GM18502 (cell line): ENCODE data around the gene CCDC191.

Source experiments
- ATAC-seq: cut with Tn5 transposase; IDR thresholded peaks from one replicate; pipeline ENCODE4 v1.9.1; 2021; ENCODE audit warnings: mild to moderate bottlenecking; ENCODE audit not compliant: unreplicated experiment, poor library complexity

Gene CCDC191

DNA sequence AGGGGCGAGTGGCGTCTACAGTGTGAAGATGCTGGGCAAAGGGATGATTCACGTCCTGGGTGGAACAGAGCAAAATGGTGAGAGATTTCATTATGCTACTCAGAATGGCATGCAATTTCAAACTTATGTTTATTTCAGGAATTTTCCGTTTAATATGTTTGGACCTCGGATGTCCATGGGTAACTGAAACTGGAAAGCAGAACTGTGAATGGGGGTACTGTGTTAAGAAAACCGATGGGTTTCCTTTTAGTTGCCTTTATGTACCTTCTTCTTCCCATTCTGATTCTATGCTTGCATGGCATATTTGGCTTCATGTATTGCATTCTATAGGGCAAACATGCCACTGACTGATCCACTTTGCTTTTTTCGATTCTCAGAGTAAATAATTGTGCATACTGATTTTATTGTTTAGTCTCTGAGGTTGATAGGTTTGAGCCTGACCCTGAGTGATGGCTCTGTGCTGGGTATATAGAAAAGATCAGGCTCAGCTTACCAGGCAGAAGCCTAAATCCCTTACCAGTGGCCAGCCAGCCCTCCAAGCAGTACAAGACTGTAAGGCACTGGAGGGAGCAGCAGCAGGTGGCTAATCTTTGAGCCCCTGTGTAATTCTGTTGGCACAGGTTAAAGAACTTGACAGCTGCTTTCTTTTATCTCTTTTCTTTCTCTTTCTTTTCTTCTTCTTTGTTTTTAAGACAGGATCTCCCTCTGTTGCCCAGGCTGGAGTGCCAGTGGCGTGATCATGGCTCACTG, 4.8 kb upstream of the CCDC191 start:
- no peak for ATAC-seq

DNA sequence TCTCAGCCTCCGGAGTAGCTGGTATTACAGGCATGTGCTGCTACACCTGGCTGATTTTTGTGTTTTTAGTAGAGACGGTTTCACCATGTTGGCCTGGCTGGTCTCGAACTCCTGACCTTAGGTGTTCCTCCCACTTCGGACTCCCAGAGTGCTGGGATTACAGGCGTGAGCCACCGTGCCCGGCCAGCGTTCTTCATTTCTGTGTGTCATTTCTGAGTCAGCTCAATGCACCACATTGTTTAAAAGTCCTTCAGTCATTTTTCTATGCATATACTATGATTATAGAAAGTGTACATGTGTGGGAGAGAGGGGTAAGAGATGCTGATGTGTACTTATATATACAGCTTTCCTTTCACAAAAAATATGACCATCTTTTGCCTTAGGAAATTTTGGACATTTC, 2.3 kb upstream of the CCDC191 start:
- ATAC-seq, result no peak

DNA sequence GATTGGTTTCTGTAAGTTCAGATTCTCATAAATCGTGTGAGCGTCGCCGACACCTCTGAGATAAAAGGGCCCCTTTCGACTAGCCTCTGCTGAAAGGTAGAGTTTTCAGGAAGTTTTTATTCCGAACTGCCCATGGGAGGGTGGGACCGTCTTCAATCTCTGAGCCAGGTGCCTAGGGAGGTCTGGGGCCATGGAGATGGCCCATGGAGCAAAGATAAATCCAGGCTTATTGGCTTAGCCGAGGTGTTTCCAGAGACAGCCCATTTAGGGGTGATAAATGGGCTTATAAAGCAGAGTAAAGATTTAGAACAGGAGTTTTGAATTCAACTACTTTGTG, 653 bp upstream of the CCDC191 start:
- ATAC-seq, result peak; percentile 18

DNA sequence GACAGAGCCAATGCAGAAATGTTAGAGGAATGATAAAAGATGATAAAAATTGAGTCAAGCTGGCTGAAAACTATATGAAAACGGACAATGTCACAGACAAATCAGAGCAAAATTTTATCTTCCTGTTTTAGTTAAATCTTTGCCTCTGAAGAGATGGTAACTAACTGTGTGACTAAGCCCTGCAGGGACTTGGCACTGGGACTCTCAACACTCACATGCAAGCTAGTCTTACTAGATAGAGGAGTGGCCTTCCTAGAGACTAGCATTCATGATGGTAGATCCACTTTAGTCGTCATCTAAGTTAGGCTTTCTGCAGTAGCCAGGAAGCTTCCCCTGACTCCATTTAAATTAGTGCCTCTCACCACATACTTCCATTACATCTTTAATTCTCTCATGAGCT, 4.1 kb downstream of the CCDC191 start:
- no peak for ATAC-seq

DNA sequence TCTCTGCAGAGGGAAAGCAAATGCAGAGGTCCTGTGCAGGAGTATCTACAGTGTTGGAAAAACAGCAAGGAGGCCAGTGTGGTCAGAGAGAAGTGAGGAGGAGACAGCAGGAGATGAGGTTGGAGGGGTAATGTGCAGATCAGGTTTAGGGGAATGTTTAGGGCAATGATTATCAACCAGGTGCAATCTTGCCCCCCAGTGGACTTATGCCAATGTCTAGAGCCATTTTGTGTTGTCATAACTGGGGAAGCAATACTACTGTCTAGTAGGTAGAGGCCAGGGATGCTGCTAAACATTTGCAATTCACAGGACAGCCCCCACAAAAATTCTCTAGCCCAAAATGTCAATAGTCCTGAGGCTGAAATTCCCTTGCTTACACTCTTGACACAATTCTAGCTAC, 13.1 kb downstream of the CCDC191 start:
- no peak for ATAC-seq

DNA sequence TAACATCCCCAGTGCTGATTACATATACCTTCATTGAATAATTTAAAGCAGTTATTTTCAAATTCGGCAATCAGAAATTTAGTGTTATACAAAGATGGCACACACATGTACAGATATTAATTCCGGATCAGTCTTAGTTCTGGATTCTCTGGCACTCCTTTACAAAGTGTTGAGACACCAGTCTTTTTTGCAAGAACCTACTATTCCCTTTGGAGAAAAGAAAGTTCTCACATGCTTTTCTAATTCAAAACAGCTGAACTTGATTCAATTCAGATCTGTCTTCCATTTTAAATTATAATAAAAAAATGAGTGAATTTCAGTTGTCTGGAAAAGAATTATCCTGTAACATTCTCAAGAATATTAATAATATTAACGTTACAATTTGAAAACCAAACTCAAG, 20.4 kb downstream of the CCDC191 start:
- no peak for ATAC-seq

DNA sequence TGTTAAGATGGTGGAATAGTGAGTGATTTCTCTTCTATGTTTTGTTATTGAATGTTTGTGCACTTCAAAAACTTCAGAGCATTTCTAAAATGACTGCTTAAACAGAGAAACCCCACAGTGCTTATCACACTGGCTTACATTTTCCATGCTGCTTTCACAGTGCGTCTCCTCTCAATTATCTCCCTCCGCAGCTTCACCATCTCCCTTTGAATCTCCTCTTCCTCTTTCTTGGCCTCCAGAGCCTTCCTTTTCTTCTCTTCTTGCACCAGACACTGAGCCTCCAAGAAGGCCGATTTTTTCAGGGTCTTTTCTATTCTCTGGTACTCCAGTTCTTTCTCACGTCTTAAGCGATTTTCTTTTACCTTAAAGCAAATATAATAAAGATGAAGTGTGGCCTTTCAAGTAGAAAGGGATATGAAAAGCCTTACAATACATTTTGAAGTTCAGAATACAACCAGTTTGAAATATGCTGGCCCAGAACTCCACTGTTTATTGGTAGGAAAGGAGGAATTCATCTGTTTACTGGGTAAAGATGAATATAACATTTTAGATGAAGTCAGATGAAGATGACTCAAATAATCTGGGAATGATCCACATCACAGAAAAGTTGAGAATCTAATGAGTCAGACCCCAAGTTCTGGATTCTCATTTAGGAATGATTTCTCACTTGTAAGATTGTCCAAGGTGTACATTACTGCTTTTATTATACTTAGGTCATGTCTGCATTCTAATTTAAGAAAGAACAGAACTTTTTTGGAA, 21.4 kb downstream of the CCDC191 start:
- ATAC-seq, result no peak

DNA sequence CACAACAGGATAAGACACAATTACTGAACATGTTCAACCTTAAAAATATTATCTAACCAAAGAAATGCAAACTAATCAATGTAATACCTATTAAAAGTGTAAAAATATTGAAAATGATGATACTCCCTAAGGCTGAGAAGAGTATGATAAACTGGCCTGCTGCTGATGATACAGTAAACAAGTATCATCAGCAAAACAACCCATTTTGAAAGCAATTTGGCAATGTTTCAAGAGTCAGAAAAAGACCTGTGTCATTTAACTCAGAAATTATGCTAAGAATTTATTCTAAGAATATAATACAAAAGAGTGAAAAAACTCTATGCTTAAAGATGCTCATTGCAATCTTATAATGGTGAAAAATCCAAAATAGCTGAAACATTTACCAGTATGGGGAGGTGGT, 22.1 kb downstream of the CCDC191 start:
- no peak for ATAC-seq

DNA sequence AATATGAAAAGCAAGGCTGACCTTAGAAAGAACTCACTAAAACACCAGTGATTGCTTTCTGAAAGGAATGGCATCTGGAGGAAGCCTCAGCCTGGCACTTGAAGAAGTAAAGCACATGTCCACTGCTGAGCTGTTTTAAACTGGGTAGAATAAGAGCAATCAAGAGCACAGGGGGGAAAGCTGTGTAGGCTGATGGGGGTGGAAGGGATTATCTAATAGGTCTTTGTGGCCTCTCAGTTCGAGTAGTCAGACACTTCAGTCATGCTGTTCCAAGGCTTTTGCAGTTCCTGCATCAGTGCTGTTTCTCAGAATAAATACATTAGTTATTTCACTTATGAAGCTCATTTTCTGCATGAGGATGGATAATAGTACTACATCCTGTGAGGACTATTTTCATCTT, 22.6 kb downstream of the CCDC191 start:
- ATAC-seq, result no peak

DNA sequence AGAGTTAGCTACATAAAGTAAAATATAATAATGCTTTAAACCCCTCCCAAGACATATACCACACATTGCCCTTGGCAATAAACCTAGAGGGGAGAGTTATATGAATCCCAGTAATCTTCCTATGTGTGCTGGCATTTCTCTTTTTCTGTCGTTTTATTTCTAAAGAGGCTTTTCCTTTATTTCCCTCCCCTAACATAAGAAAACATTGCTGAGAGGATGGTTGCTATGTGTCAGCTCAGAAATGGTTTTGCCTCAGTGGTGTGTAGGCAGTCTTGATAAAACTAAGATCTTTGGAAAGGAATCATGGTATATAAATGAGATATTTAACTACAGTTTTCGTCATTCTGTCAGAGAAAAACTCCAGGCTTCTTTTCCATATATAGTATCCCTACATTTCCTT, 30.0 kb downstream of the CCDC191 start:
- ATAC-seq, result no peak

DNA sequence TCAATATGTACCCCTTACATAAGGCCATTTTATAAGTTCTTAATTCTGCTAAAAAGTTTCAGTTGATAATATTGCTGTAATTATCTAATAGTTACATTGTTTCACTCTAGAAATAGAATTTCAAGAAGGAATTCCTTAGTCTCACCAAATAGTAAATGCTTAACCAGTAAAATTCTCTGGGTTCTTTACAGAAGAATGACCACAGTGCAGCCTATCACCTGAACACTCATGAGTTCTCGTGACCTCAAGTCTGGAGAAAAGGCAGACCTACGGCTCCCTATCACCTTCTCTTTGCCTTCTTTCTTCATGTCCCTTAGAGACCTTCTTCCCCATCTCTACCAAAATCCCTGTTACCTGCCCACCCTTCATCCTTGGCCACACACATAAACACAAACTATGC, 30.9 kb downstream of the CCDC191 start:
- ATAC-seq, result no peak

DNA sequence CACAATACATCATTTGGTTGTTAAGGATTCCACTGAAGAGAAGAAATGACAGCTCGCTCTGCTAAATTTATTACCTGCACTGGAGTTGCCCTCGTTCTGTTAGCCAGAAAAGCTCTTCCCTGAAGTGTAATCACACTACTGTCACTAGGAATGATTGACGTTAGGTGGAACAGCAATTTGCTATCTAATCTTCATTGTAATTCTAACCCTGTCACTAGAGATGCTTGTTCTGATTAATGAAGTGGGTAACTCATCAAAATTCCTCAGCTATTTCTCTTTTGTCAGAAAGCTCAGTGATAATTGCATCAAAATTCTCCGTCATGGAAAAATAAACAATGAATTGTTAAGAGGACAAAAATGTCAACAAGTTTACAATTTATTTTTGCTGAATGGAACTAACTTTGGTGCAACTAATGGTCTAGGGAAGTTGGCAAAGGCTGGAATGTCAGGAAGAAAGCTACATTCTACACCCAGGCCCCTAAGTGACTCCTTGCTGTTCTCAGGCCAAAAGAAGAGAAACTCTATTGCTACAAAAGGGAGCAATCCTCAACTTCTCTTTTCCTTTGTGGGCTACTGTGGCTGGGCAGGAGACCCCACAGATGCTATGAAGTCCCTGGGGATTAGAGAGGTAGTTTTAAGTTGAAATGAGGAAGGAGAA, 34.1 kb downstream of the CCDC191 start:
- no peak for ATAC-seq

DNA sequence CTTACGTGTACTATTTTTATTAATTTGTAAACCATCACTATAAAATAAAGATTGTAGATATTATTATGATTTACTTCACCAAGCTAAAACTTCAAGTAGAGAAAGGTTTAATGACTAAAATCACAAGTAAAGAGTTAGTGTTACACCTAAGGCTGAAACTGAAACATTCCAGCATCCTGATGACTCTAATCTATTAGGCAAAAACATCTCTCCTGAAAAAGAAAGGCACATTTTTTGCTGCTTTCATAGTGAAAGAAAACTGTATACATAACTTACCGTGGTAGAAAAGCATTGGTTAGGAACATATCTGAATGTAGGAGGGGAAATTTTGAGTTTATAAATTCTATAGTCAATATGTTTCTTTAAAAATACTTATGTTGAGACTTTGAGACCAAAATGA, 35.4 kb downstream of the CCDC191 start:
- ATAC-seq, result no peak

DNA sequence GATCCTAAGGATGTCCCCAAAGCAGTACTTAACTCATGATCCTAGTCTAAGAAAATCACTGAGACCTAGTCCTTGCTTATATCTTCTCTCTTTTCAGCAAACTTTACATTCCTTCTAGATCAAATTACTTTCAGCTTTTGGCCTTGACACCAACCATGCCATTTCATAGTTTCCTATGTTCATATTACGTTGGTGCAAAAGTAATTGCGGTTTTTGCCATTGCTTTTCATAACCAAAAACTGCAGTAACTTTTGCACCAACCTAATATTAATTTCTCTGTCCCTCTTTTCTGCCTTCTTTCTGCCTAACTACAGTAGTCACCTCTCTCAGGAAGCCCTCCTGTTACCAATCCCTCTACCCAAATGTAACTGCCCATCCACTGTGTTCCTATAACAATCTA, 36.8 kb downstream of the CCDC191 start:
- ATAC-seq, result no peak

DNA sequence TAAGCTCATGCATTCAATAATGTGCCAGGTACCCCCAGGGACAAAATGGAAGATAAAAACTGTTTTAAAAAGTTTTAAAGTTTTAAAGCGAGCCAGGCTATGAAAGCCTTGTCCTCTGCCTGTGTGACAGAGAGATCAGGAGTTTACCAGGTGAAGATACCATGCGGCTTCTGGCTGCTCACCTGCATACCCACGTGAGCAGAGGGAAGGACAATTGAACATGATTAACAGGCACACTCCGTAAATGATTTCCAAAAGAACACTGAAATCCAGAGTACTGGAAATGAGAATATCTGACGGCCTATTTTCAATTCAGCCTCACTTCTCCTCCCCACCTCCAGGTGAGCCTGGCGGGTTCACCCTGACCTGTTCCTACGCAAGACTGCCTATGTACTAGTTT, 42.1 kb downstream of the CCDC191 start:
- ATAC-seq, result no peak

DNA sequence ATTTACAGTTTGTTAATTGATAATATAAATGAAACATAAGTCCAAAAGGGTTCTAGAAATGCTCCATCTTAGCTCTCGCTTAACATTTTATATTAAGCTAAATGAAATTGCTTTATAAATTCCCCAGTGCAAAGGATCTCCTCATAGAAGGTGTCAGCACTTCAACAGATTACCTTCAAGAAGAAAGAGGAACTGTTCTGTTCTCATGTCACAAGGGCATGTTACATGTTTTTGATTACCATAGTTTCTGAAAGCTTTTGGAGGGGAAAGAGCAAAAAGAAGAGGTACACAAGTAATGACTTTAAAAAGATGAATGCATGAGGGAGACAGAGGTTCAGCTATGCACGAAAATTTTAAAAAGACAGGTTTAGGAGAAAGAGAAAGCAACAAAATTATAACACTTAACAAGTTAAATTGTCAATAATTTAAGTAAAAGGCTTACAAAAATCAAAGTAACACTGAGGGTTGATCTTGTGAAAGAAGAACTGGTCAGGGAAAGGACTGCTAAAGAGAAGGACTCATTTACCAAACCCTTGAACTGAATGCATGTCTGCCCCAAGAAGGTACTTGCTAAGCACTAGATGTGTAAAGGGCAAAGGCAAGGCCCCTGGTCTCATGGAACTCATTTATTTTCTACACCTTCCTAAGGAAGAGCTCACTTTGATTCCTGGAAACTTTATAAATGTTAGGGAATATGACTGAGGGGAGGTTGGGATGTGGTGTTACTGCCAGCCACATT, 45.1 kb downstream of the CCDC191 start:
- peak; percentile 87 for ATAC-seq

DNA sequence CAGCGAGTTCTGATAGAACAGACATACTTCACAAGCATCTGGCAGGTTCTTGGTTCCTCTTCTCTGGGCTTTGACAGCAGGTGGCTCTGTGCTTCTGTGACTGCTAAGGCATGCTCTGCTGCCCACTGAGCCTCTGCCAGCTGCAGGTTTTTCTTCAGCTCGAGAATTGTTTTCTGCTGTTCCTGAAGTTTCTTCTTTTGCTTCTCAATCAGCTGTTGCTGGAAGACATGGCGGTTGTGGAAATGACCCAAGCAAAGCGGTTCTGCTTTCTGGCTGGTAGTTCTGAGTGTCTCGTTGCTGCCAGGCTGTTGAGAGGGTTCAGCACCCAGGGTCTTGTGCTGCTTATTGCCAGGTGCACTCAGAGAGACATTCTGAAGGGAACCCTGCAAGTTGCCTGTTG, 50.8 kb downstream of the CCDC191 start:
- ATAC-seq, result peak; percentile 98

DNA sequence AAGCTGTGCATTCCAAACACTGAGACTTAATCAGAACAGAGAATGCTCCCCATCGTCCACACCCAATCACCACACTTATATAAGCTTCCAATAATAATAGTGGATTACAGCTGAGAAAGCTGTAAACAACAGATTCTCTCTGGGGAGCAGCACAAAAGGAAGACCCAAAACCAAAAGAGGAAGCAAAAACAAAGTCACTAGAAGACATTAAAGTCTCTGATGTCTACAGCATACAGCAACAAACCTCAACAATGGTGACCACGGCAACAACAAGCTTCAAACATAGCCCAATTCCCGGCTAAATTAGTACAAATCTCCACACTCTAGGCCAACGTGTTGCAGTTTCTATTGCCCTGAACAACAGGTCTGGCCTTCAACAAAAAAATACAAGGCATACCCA, 70.8 kb downstream of the CCDC191 start:
- peak; percentile 69 for ATAC-seq

DNA sequence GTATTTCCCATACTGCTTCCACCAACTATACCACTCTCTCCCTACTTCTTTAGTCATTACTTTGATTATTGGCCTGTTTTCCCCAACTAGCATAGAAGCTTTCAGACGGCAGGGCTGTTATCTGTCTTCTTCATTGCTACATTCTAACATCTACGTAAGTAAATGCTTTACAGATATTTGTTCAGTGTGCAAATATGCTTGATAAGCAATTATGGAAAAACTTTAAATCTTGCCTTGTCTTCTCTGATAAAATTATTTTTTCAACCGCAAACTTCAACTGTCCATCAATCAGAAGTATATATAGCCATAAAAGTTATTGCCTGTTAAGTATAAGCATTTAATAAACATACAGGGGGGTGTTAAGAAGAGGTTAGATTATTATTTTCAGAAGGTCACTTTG, 72.8 kb downstream of the CCDC191 start:
- ATAC-seq, result no peak

DNA sequence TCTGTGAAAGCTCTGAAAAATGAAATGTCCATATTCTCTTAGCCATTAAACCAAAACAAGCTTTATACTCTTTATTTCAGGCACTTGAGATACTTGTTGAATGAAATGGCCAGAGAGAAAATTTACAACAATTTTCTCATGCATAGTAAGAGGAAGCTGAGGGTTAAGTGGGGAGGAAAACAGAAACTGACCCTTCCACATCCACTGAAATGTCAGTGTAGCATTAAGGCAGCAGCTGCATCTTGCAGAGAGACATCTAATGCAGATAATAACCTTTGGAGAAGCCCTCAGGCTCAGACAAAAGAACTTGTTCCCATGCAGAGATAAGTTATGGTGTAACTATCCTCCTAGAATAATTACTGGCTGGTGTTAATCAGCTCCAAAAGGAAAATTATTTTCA, 74.5 kb downstream of the CCDC191 start:
- ATAC-seq, result no peak

DNA sequence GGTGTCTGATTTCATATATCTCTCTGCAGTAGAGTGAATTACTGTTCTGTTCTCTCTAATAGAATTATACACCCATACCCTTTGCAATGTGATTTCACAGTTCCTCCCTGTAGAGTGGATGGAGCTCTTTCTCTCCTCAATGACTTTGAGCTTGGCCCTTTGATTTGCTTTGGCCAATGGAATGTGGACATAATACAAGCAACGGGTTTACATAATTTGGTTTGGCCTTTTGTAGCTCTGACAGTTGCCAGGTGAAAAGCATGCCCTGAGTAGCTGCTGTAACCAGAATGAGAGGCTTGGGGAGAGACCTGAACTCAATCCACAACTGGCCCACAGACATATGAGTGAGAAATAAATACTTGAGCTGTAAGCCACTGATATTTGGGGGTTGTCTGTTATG, 76.4 kb downstream of the CCDC191 start:
- ATAC-seq, result no peak
